Central memory CD8-positive, alpha-beta T cell (primary cell): ENCODE results near the gene AXIN2.

Source experiments
- ATAC-seq: fragments of 150-1000 bp; cut with Tn5 transposase; replicated peaks from 2 replicates; pipeline ENCODE4 v1.10.0; 2022; ENCODE audit warnings: mild to moderate bottlenecking, moderate FRiP score, moderate number of reproducible peaks; ENCODE audit not compliant: poor library complexity, severe bottlenecking; ENCODE audit errors: extremely low read depth
- DNase-seq, 2 donors: peaks; one replicate each; pipeline ENCODE4 v3.0.0; 2021; ENCODE audit warnings: low spot score in 2 of 2
- H3K27ac Mint-ChIP-seq: one replicate; pipeline ENCODE4 v1.8.0; 2022; ENCODE audit warnings: low read depth, mild to moderate bottlenecking, moderate library complexity, mixed read lengths
- H3K27me3 Mint-ChIP-seq: one replicate; pipeline ENCODE4 v1.8.0; 2022; ENCODE audit warnings: mixed read lengths
- H3K36me3 Mint-ChIP-seq: one replicate; pipeline ENCODE4 v1.8.0; 2022; ENCODE audit warnings: mild to moderate bottlenecking, moderate library complexity, mixed read lengths; ENCODE audit not compliant: insufficient read depth
- H3K4me1 Mint-ChIP-seq: one replicate; pipeline ENCODE4 v1.8.0; 2022; ENCODE audit warnings: mixed read lengths
- H3K4me3 Mint-ChIP-seq: one replicate; pipeline ENCODE4 v1.8.0; 2022; ENCODE audit warnings: mild to moderate bottlenecking, moderate library complexity, mixed read lengths
- H3K9me3 Mint-ChIP-seq: one replicate; pipeline ENCODE4 v1.8.0; 2022; ENCODE audit warnings: mixed read lengths

AXIN2 gene

GRCh38 chr17:65556910-65557348 is 4.5 kb downstream of the AXIN2 start:
- Mint-ChIP-seq H3K4me1 (peaks cover 22% of the 10 kb centered on the region), H3K4me3 (no peak overlapping the region), H3K9me3 (no peaks in the 10 kb centered on the region), H3K36me3 (peaks cover 3% of the 10 kb centered on the region), H3K27ac (no peak overlapping the region), H3K27me3 (no peaks in the 10 kb centered on the region)
- ATAC-seq (no peak), DNase-seq (no peak)

- no peaks in the 10 kb centered on the region for H3K36me3 Mint-ChIP-seq
- peak; percentile 81 to 89 for DNase-seq
- ATAC-seq = peak; percentile 49
- H3K4me1 Mint-ChIP-seq = peaks cover 19% of the 10 kb centered on the region
- no peak overlapping the region for H3K4me3 Mint-ChIP-seq
- no peak overlapping the region for H3K27ac Mint-ChIP-seq
- H3K9me3 Mint-ChIP-seq = no peaks in the 10 kb centered on the region
- no peaks in the 10 kb centered on the region for H3K27me3 Mint-ChIP-seq
Measured at GRCh38 chr17:65556014-65556909, 5.2 kb downstream of the AXIN2 start.

GRCh38 chr17:65554553-65555223 is 6.8 kb downstream of the AXIN2 start:
- Mint-ChIP-seq H3K27ac (no peak overlapping the region), H3K27me3 (no peaks in the 10 kb centered on the region), H3K9me3 (no peaks in the 10 kb centered on the region), H3K4me3 (no peak overlapping the region), H3K4me1 (peaks cover 29% of the 10 kb centered on the region), H3K36me3 (no peaks in the 10 kb centered on the region)
- ATAC-seq = no peak
- DNase-seq = no peak

DNA sequence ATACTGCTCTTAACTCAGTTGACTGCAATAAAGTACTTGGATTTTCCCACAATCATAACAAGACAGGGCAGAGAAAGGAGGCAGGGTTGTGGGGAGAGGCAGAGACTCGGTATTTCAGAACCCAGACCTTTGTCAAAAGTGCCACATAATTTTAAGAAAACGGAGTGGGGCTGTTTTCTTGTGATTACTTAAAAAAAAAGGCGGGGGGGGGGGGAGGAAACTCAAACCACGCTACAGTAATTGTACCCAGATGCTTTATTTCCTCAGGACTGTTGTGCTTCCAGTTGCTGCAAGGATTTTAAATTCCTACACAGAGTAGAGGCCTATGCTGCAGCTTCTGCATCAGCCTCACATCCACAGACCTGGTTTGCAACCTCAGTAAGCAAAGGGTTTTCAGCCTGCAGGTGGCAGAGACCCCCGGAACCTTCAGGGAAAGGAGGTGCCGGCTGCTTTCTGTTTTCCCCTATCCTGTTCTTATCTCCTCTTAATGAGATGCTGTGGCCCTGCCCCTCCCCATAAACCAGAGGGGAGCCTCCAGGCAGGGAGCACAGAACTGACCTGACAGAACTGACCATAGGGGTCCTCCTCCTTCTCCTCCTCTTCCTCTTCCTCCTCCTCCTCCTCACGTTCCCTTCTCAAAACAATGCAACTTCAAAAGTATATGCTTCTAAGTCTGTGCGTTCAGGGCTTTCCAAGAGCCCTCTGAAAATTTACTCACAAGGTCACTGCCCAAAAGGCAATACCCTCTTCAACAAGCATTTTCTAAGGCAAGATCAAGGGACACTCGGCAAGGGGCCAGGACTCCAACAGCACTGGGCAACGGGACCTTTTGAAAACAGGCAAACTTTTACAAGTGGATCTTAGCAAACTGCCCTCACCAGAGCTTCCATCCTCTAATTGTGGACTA is 7.5 kb downstream of the AXIN2 start:
- no peak for DNase-seq
- peak overlapping the region; percentile 42 for H3K27ac Mint-ChIP-seq
- H3K4me3 Mint-ChIP-seq = peak overlapping the region; percentile 26
- H3K9me3 Mint-ChIP-seq = no peaks in the 10 kb centered on the region
- no peak for ATAC-seq
- no peaks in the 10 kb centered on the region for H3K27me3 Mint-ChIP-seq
- peaks cover 6% of the 10 kb centered on the region for H3K36me3 Mint-ChIP-seq
- peaks cover 22% of the 10 kb centered on the region for H3K4me1 Mint-ChIP-seq

DNA sequence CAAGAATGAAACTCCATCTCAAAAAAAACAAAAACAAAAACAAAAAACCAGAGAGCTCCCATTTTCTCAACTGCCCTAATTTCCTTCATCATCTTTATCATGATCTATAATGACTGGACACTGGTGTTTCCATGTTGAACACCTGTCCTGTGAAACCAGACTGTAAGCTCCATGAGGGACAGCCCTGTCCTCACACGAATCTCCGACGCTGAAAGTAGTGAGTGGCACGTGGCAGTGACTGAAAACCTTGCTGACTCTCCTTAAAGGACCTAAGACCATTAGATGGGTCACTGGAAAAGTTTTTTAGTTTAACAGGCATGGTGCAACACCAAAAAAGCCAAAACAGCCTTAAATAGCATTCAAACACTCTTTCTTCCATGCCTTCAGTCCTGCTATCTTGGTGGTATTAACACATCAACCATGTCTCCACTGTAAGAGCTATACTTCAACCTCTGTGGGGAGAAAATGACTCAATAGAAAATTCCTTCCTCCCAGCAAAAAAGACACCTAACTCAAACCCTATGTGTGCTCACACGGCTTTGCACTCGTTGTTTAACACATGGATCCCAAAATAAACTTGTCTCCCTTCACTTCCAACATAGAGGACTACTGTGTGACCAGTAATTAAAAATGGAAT is 8.3 kb downstream of the AXIN2 start:
- Mint-ChIP-seq H3K4me3 (peak overlapping the region; percentile 26), H3K27me3 (no peaks in the 10 kb centered on the region), H3K27ac (peak overlapping the region; percentile 42), H3K9me3 (no peaks in the 10 kb centered on the region), H3K4me1 (peaks cover 22% of the 10 kb centered on the region), H3K36me3 (peaks cover 11% of the 10 kb centered on the region)
- no peak for ATAC-seq
- no peak for DNase-seq

- no peaks in the 10 kb centered on the region for H3K9me3 Mint-ChIP-seq
Measured at GRCh38 chr17:65552214-65552613, 9.2 kb downstream of the AXIN2 start.

GRCh38 chr17:65551267-65552040 is 10.0 kb downstream of the AXIN2 start:
- Mint-ChIP-seq H3K36me3 (peaks cover 16% of the 10 kb centered on the region), H3K27ac (no peak overlapping the region), H3K4me1 (peaks cover 22% of the 10 kb centered on the region)

More at GRCh38 chr17:65552214-65552613, 9.2 kb downstream of the AXIN2 start:
- peaks cover 22% of the 10 kb centered on the region for H3K4me1 Mint-ChIP-seq
- ATAC-seq (no peak), DNase-seq (no peak)
- H3K36me3 Mint-ChIP-seq = peaks cover 14% of the 10 kb centered on the region
- no peak overlapping the region for H3K4me3 Mint-ChIP-seq
- no peak overlapping the region for H3K27ac Mint-ChIP-seq
- H3K27me3 Mint-ChIP-seq = no peaks in the 10 kb centered on the region

GRCh38 chr17:65550758-65551157 is 10.7 kb downstream of the AXIN2 start:
- H3K36me3 Mint-ChIP-seq = peaks cover 19% of the 10 kb centered on the region
- H3K4me1 Mint-ChIP-seq = peaks cover 26% of the 10 kb centered on the region
- no peaks in the 10 kb centered on the region for H3K9me3 Mint-ChIP-seq
- ATAC-seq (no peak), DNase-seq (no peak)
- H3K27me3 Mint-ChIP-seq = no peaks in the 10 kb centered on the region
- no peak overlapping the region for H3K27ac Mint-ChIP-seq
- H3K4me3 Mint-ChIP-seq = no peak overlapping the region

More at GRCh38 chr17:65551267-65552040, 10.0 kb downstream of the AXIN2 start:
- H3K9me3 Mint-ChIP-seq = no peaks in the 10 kb centered on the region
- H3K4me3 Mint-ChIP-seq = no peak overlapping the region
- DNase-seq (no peak), ATAC-seq (no peak)
- H3K27me3 Mint-ChIP-seq = no peaks in the 10 kb centered on the region

GRCh38 chr17:65550075-65550662 is 11.3 kb downstream of the AXIN2 start:
- Mint-ChIP-seq H3K36me3 (peaks cover 19% of the 10 kb centered on the region), H3K27ac (no peak overlapping the region), H3K27me3 (no peaks in the 10 kb centered on the region), H3K4me3 (no peak overlapping the region), H3K4me1 (peaks cover 26% of the 10 kb centered on the region), H3K9me3 (no peaks in the 10 kb centered on the region)
- DNase-seq = no peak
- ATAC-seq = no peak

- Mint-ChIP-seq H3K9me3 (no peaks in the 10 kb centered on the region), H3K36me3 (peaks cover 19% of the 10 kb centered on the region), H3K27ac (no peak overlapping the region), H3K4me1 (peaks cover 19% of the 10 kb centered on the region), H3K27me3 (no peaks in the 10 kb centered on the region), H3K4me3 (no peak overlapping the region)
- ATAC-seq = no peak
- no peak for DNase-seq
Measured at GRCh38 chr17:65548269-65548969, 13.0 kb downstream of the AXIN2 start.

DNA sequence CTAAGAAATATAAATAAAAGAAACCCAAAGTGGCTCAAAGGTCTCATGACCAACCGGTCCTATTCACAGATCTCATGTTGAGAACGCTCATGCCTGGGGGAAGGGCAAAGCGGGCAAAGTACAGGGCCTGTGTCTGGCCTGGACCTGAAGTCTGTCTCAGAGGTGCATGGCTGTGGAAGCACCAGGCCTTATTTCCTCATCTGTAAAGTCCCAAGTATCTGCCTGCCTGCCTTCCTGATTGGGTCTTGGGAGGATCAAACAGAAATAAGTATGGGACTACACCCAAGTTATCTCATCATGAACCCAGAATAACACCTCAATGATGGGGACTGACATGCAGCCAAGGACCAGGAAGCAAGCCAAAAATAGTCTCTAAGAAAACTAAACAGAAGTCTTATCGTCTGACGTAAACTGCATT is 14.2 kb downstream of the AXIN2 start:
- ATAC-seq = no peak
- Mint-ChIP-seq H3K4me3 (no peak overlapping the region), H3K9me3 (no peaks in the 10 kb centered on the region), H3K36me3 (peaks cover 19% of the 10 kb centered on the region), H3K4me1 (peaks cover 15% of the 10 kb centered on the region), H3K27ac (no peak overlapping the region), H3K27me3 (no peaks in the 10 kb centered on the region)
- no peak for DNase-seq
